PC-3 (cell line): ENCODE data around the gene SLC17A1. TPM values are rescaled to one million over a fixed set of nuclear protein-coding genes. Genes with fewer than 3 reads are reported as not detected.
A peak's percentile ranks its signal among the peaks of the same experiment; 100 is the strongest.

Experiments used
- ATAC-seq: fragments of 200-7000 bp; cut with Tn5 transposase; 2 replicates; pipeline ENCODE4 v1.9.1; 2020; ENCODE audit warnings: mild to moderate bottlenecking, moderate library complexity
- BruUV-seq: library from RNA; stranded (reverse); fragments of 400-500 nt; replicated peaks from 2 replicates; lab custom pipeline; 2021; lab: Mats Ljungman, UMichigan
- CTCF ChIA-PET: fragments of 300-600 bp; sonication (Branson Sonifier 250); formaldehyde crosslinking; loops from one replicate; lab custom pipeline; 2022; ENCODE audit warnings: antibody characterized with exemption; lab: Charles Lee
- POLR2A ChIA-PET: fragments of 300-600 bp; sonication (Branson Sonifier 250); formaldehyde crosslinking; loops from one replicate; lab custom pipeline; 2022; ENCODE audit warnings: antibody characterized with exemption; ENCODE audit not compliant: unreplicated experiment; lab: Charles Lee
- DNase-seq: peaks from one replicate; pipeline ENCODE4 v3.0.0-alpha.2; 2015
- H2AFZ ChIP-seq: fragments of 300-600 bp; sonication (generic); 2 replicates; pipeline ENCODE4 v1.6.0; 2016; ENCODE audit warnings: antibody characterized with exemption, low read length
- H3F3A ChIP-seq: fragments of 300-600 bp; sonication (generic); one replicate; pipeline ENCODE4 v1.6.0; 2017; ENCODE audit warnings: antibody characterized with exemption, low read length, control low read depth, mild to moderate bottlenecking; ENCODE audit not compliant: unreplicated experiment
- H3K27ac ChIP-seq: fragments of 300-600 bp; sonication (generic); 2 replicates; pipeline ENCODE4 v1.5.1; 2016; ENCODE audit warnings: mild to moderate bottlenecking, low read length
- H3K27me3 ChIP-seq: fragments of 300-600 bp; sonication (generic); 2 replicates; pipeline ENCODE4 v1.6.1; 2016; ENCODE audit warnings: low read length, mixed read lengths
- H3K36me3 ChIP-seq: fragments of 300-600 bp; sonication (generic); 2 replicates; pipeline ENCODE4 v1.6.1; 2016; ENCODE audit warnings: low read depth, mixed run types, low read length, mixed read lengths
- H3K4me1 ChIP-seq: fragments of 300-600 bp; sonication (generic); 2 replicates; pipeline ENCODE4 v1.5.1; 2016; ENCODE audit warnings: low read length; ENCODE audit not compliant: insufficient read depth
- H3K4me2 ChIP-seq: fragments of 300-600 bp; sonication (generic); 2 replicates; pipeline ENCODE4 v1.6.0; 2016; ENCODE audit warnings: low read length
- H3K4me3 ChIP-seq: fragments of 300-600 bp; sonication (generic); 2 replicates; pipeline ENCODE4 v1.5.1; 2016; ENCODE audit warnings: mild to moderate bottlenecking, low read length, mixed read lengths
- H3K79me2 ChIP-seq: fragments of 300-600 bp; sonication (generic); 2 replicates; pipeline ENCODE4 v1.6.1; 2017; ENCODE audit warnings: low read length, mixed read lengths
- H3K9ac ChIP-seq: fragments of 300-600 bp; sonication (generic); 2 replicates; pipeline ENCODE4 v1.6.0; 2016; ENCODE audit warnings: mild to moderate bottlenecking, low read length
- H3K9me2 ChIP-seq: fragments of 300-600 bp; sonication (generic); replicated peaks from 2 replicates; pipeline ENCODE4 v1.6.1; 2016; ENCODE audit warnings: mixed run types, low read length, mixed read lengths
- H3K9me3 ChIP-seq: fragments of 300-600 bp; sonication (generic); 2 replicates; pipeline ENCODE4 v1.6.1; 2016; ENCODE audit warnings: low read length, mixed read lengths
- H4K20me1 ChIP-seq: fragments of 300-600 bp; sonication (generic); 2 replicates; pipeline ENCODE4 v1.6.1; 2016; ENCODE audit warnings: low read length, mixed read lengths
- CTCF ChIP-seq: fragments of 300-600 bp; sonication (generic); conservative IDR thresholded peaks from 2 replicates; pipeline ENCODE4 v1.5.1; 2017; ENCODE audit warnings: antibody characterized with exemption, low read depth, mild to moderate bottlenecking, low read length
- EZH2 ChIP-seq: fragments of 300-600 bp; sonication (generic); IDR thresholded peaks from one replicate; pipeline ENCODE4 v1.6.1; 2017; ENCODE audit warnings: antibody characterized with exemption, mild to moderate bottlenecking, low read length; ENCODE audit not compliant: unreplicated experiment
- EZH2phosphoT487 ChIP-seq: fragments of 300-600 bp; sonication (generic); IDR thresholded peaks from 2 replicates; pipeline ENCODE4 v1.6.1; 2018; ENCODE audit warnings: mild to moderate bottlenecking, antibody characterized with exemption, low read length, borderline replicate concordance
- intact Hi-C: fragments of 100-400 bp; cut with micrococcal nuclease; formaldehyde crosslinking; loops from 2 replicates; pipeline ENCODE4 v1.9.0; 2023
- total RNA-seq: library from RNA; depleted of rRNA; stranded (reverse); fragments of >200 nt; gene quantifications from 2 replicates; pipeline ENCODE4 v1.2.3, GENCODE V29; 2014

SLC17A1 gene
- total RNA-seq, 1 experiment from 2014 or later, result not detected

DNA sequence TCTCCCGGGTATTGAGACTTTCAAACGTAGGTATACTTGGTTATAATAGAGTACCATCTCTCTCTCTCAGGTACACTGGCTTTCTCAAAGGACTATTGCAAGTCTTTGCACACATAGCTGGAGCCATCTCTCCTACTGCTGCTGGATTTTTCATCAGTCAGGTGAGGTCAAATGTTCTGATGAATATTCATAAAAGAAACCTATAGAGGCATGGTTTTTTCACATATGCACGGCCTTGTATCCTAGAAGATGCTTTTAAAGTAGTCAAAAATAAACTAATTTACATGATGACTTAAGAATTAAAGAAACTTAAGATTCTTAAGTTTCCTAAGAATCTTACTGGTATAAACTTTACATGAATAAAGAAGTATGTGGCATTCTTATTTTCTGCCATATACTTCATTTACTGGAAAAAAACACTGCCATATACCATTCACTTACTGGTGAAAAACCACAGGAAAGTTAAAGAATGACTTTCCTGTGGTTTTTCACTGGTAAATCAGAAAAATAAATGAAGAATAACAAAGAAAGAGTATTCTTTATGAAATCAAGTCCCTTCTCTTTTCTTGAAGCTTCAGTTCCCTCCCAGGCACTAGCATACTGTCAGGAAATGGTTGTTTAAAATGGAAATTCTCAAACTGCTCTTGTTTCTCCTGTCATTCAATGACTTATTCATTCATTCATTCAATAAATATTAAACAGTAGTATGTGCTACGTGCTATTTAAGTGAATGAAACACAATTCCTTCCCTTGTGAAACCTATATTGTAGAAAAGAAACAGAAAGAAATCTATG lies 53.8 kb downstream of the SLC17A1 start:
- ChIA-PET POLR2A (no interaction called here), CTCF (no interaction called here)
- Histone ChIP-seq H2AFZ (no peak overlapping the region), H3K9ac (no peak overlapping the region), H3K36me3 (no peaks in the 10 kb centered on the region), H3K27ac (no peak overlapping the region), H3F3A (no peaks in the 10 kb centered on the region), H3K9me2 (no peaks in the 10 kb centered on the region), H4K20me1 (no peaks in the 10 kb centered on the region), H3K4me3 (no peak overlapping the region), H3K4me2 (no peak overlapping the region), H3K4me1 (no peaks in the 10 kb centered on the region), H3K79me2 (no peaks in the 10 kb centered on the region), H3K9me3 (no peaks in the 10 kb centered on the region), H3K27me3 (peaks cover 65% of the 10 kb centered on the region)
- intact Hi-C loops, result no loop called here
- no TSS peak for BruUV-seq
- TF ChIP-seq EZH2 (no peak), CTCF (no peak), EZH2phosphoT487 (no peak)
- DNase-seq (no peak), ATAC-seq (no peak)

DNA sequence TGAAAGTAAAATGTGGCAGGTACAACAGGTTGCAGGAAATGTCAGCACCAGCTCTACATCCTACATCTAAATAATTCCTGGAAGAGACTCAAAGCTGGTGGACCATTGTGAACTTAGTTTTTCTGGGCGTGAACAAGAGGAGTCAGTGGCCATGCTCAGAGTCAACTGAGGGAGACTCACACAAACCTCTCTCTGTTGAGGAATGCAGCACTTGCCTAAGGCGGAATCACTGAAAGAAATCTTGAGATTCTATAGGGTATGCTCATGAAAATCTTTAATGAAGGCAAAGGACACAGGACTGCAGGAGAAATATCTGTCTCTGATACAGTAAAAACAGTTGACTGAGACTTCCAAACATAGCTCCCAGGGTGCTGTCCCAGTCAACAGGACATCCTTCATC lies 54.8 kb downstream of the SLC17A1 start:
- H3K9me2 ChIP-seq, result no peaks in the 10 kb centered on the region
- ChIA-PET POLR2A (no interaction called here), CTCF (no interaction called here)
- no peak overlapping the region for H3K9ac ChIP-seq
- H3K36me3 ChIP-seq, result no peaks in the 10 kb centered on the region
- BruUV-seq, result no TSS peak
- H3K4me3 ChIP-seq, result no peak overlapping the region
- peak; percentile 11 for DNase-seq
- no peak overlapping the region for H3K4me2 ChIP-seq
- intact Hi-C loops, result no loop called here
- H2AFZ ChIP-seq, result no peak overlapping the region
- TF ChIP-seq CTCF, result no peak
- TF ChIP-seq EZH2, result no peak
- TF ChIP-seq EZH2phosphoT487, result no peak
- no peaks in the 10 kb centered on the region for H3K79me2 ChIP-seq
- no peaks in the 10 kb centered on the region for H3K9me3 ChIP-seq
- no peaks in the 10 kb centered on the region for H4K20me1 ChIP-seq
- H3K27me3 ChIP-seq, result peaks cover 63% of the 10 kb centered on the region
- no peak overlapping the region for H3K27ac ChIP-seq
- no peaks in the 10 kb centered on the region for H3F3A ChIP-seq
- no peaks in the 10 kb centered on the region for H3K4me1 ChIP-seq
- ATAC-seq, result no peak

GRCh38 chr6:25774120-25774715 lies 57.6 kb downstream of the SLC17A1 start:
- BruUV-seq, result no TSS peak
- H3F3A ChIP-seq, result no peaks in the 10 kb centered on the region
- no peak for ATAC-seq
- H3K9me3 ChIP-seq, result no peaks in the 10 kb centered on the region
- H3K27me3 ChIP-seq, result peaks cover 57% of the 10 kb centered on the region
- H3K27ac ChIP-seq, result no peak overlapping the region
- DNase-seq, result no peak
- no peaks in the 10 kb centered on the region for H3K9me2 ChIP-seq
- H4K20me1 ChIP-seq, result no peaks in the 10 kb centered on the region
- CTCF ChIA-PET, result interaction anchor here (0.5 kb wide), 1 partner anchor 129 kb away, joined by 3 read pairs; no protein-coding TSS in a partner anchor
- H2AFZ ChIP-seq, result no peak overlapping the region
- no peak overlapping the region for H3K4me2 ChIP-seq
- TF ChIP-seq EZH2phosphoT487, result no peak
- TF ChIP-seq CTCF, result no peak
- TF ChIP-seq EZH2, result no peak
- no peak overlapping the region for H3K9ac ChIP-seq
- POLR2A ChIA-PET, result no interaction called here
- no peaks in the 10 kb centered on the region for H3K4me1 ChIP-seq
- no peaks in the 10 kb centered on the region for H3K36me3 ChIP-seq
- H3K4me3 ChIP-seq, result no peak overlapping the region
- intact Hi-C loops, result no loop called here
- H3K79me2 ChIP-seq, result no peaks in the 10 kb centered on the region
